K562 (cell line): Measurements from ENCODE around the gene PUDP. TPM values are rescaled to one million over a fixed set of nuclear protein-coding genes. Genes with fewer than 3 reads are reported as not detected.

Experiments used
- ATAC-seq: fragments of 200-7000 bp; cut with Tn5 transposase; 3 replicates; pipeline ENCODE4 v1.9.1; 2020; ENCODE audit warnings: moderate library complexity
- BruUV-seq: library from RNA; stranded (reverse); fragments of 400-500 nt; replicated peaks from 2 replicates; lab custom pipeline; 2021; lab: Mats Ljungman, UMichigan
- CTCF ChIA-PET: fragments of 300-600 bp; formaldehyde crosslinking; extraction: SDS; loops from one replicate; lab custom pipeline; 2021; ENCODE audit warnings: low intra/inter-chr PET ratio; lab: Yijun Ruan, JAX
- POLR2A ChIA-PET: fragments of 300-600, 350-650 bp; sonication (Branson Sonifier 250); formaldehyde crosslinking; extraction: SDS; loops from one replicate; lab custom pipeline; 2021; ENCODE audit warnings: antibody characterized with exemption, inconsistent platforms; lab: Yijun Ruan, JAX
- DNase-seq, 4 experiments: peaks; one replicate each; pipeline versions ENCODE4 v3.0.0 to v3.0.0-alpha.2; 2011 to 2018; ENCODE audit warnings: low spot score in 3 of 4, mixed read lengths in 3 of 4; ENCODE audit errors: extremely low read depth in 1 of 4
- FAIRE-seq: peaks from 2 replicates; lab custom pipeline; 2011; peaks lifted over from hg19 to GRCh38; lab: Jason Lieb, UNC
- H2AFZ ChIP-seq: 2 replicates; pipeline ENCODE4 v1.6.0; 2011; ENCODE audit warnings: low read depth, low read length, control low read depth, inconsistent platforms
- H3K27ac ChIP-seq: fragments of 200-600 bp; 3 replicates; pipeline ENCODE4 v1.8.0; 2011; ENCODE audit warnings: low read depth, mild to moderate bottlenecking, control low read depth, inconsistent platforms, low read length, moderate library complexity, mixed read lengths; ENCODE audit errors: extremely low read depth
- H3K27me3 ChIP-seq, 2 experiments: fragments of 300-600 bp in 1 of 2; 2 replicates in 1 of 2; 3 replicates in 1 of 2; pipeline versions ENCODE4 v1.6.0 to v1.8.0; 2011; ENCODE audit warnings: inconsistent platforms in 2 of 2, low read length in 2 of 2, mild to moderate bottlenecking in 1 of 2, mixed read lengths in 1 of 2, moderate library complexity in 1 of 2; ENCODE audit not compliant: control insufficient read depth in 2 of 2, insufficient read depth in 2 of 2
- H3K36me3 ChIP-seq: fragments of 300-600 bp; 3 replicates; pipeline ENCODE4 v1.8.0; 2011; ENCODE audit warnings: mild to moderate bottlenecking, low read length, inconsistent platforms; ENCODE audit not compliant: control insufficient read depth, insufficient read depth
- H3K4me1 ChIP-seq, 2 experiments: fragments of 200-600 bp in 1 of 2; replicated peaks in 1 of 2; 2 replicates in 1 of 2; 3 replicates in 1 of 2; pipeline versions ENCODE4 v1.5.1 to v1.8.0; 2011; ENCODE audit warnings: inconsistent platforms in 2 of 2, low read length in 2 of 2, mild to moderate bottlenecking in 1 of 2, mixed read lengths in 1 of 2, moderate library complexity in 1 of 2; ENCODE audit not compliant: control insufficient read depth in 2 of 2, insufficient read depth in 2 of 2
- H3K4me2 ChIP-seq: 2 replicates; pipeline ENCODE4 v1.6.1; 2011; ENCODE audit warnings: low read length, control low read depth, inconsistent platforms, mixed read lengths; ENCODE audit not compliant: insufficient read depth
- H3K4me3 ChIP-seq: fragments of 200-600 bp; sonication (generic), shearing (Covaris generic); 2 replicates; pipeline ENCODE4 v1.5.1; 2016; ENCODE audit warnings: control low read depth, inconsistent platforms
- H3K79me2 ChIP-seq: fragments of 200-600 bp; 3 replicates; pipeline ENCODE4 v1.8.0; 2011; ENCODE audit warnings: low read length, inconsistent platforms; ENCODE audit not compliant: control insufficient read depth, insufficient read depth
- H3K9ac ChIP-seq, 2 experiments: 2 replicates each; pipeline versions ENCODE4 v1.6.0 to v1.6.1; 2011; ENCODE audit warnings: low read depth in 2 of 2, low read length in 2 of 2, control low read depth in 1 of 2, inconsistent platforms in 1 of 2, mild to moderate bottlenecking in 1 of 2, mixed read lengths in 1 of 2; ENCODE audit not compliant: insufficient read depth in 1 of 2
- H3K9me1 ChIP-seq: one replicate; pipeline ENCODE4 v1.6.0; 2011; ENCODE audit warnings: inconsistent platforms, mild to moderate bottlenecking, low read length, moderate library complexity; ENCODE audit not compliant: control insufficient read depth, insufficient read depth
- H3K9me3 ChIP-seq: replicated peaks from 2 replicates; pipeline ENCODE4 v1.5.1; 2011; ENCODE audit warnings: low read depth, low read length, inconsistent platforms; ENCODE audit not compliant: control insufficient read depth, insufficient read depth
- H4K20me1 ChIP-seq: replicated peaks from 2 replicates; pipeline ENCODE4 v1.6.1; 2011; ENCODE audit warnings: low read length, inconsistent platforms, mixed read lengths; ENCODE audit not compliant: control insufficient read depth, insufficient read depth
- DACH1 ChIP-seq: fragments of 450-650 bp; IDR thresholded peaks from 2 replicates; pipeline ENCODE4 v1.6.1; 2018; ENCODE audit not compliant: partially characterized antibody
- E2F4 ChIP-seq: sonication (generic); formaldehyde crosslinking; IDR thresholded peaks from 2 replicates; pipeline ENCODE4 v1.8.0; 2022; ENCODE audit warnings: mild to moderate bottlenecking, low read depth, missing genetic modification reagents
- E2F6 ChIP-seq, 2 experiments: IDR thresholded peaks; 2 replicates each; pipeline ENCODE4 v1.6.1; 2011; ENCODE audit warnings: borderline replicate concordance in 1 of 2, control low read depth in 1 of 2, low read depth in 1 of 2, low read length in 1 of 2, mild to moderate bottlenecking in 1 of 2, mixed read lengths in 1 of 2, moderate library complexity in 1 of 2; ENCODE audit not compliant: insufficient read depth in 1 of 2, insufficient read length in 1 of 2, poor library complexity in 1 of 2, severe bottlenecking in 1 of 2; ENCODE audit errors: extremely low read depth in 1 of 2
- FOS ChIP-seq: IDR thresholded peaks from 3 replicates; pipeline ENCODE4 v1.6.1; 2011; ENCODE audit not compliant: insufficient read length; ENCODE audit errors: extremely low read depth
- MLLT1 ChIP-seq, 2 experiments: fragments of 450-650 bp; IDR thresholded peaks; 2 replicates each; pipeline ENCODE4 v1.6.1; 2016
- MTF1 ChIP-seq: fragments of 250-450 bp; sonication (Bioruptor Pico); IDR thresholded peaks from 2 replicates; pipeline ENCODE4 v1.9.0; 2021; ENCODE audit warnings: moderate library complexity, mild to moderate bottlenecking, inconsistent platforms, borderline replicate concordance
- NR3C1 ChIP-seq: sonication (generic); formaldehyde crosslinking; IDR thresholded peaks from 2 replicates; pipeline ENCODE4 v1.8.1; 2022; ENCODE audit warnings: missing genetic modification reagents
- SETDB1 ChIP-seq: IDR thresholded peaks from one replicate; pipeline ENCODE4 v1.6.1; 2012; ENCODE audit warnings: low read length, control low read depth, inconsistent platforms
- SMAD4 ChIP-seq: fragments of 250-450 bp; sonication (Bioruptor Pico); conservative IDR thresholded peaks from 2 replicates; pipeline ENCODE4 v1.8.0; 2021; ENCODE audit warnings: inconsistent platforms, mild to moderate bottlenecking, moderate library complexity
- STAT5A ChIP-seq: IDR thresholded peaks from 2 replicates; pipeline ENCODE4 v1.6.1; 2012; ENCODE audit warnings: low read length, inconsistent platforms, borderline replicate concordance
- USF2 ChIP-seq: sonication (generic); formaldehyde crosslinking; IDR thresholded peaks from 2 replicates; pipeline ENCODE4 v1.5.0; 2020; ENCODE audit warnings: missing genetic modification reagents
- YBX1 ChIP-seq: fragments of 450-650 bp; IDR thresholded peaks from 2 replicates; pipeline ENCODE4 v1.7.1; 2016; ENCODE audit warnings: mild to moderate bottlenecking
- ZBTB26 ChIP-seq: fragments of 450-650 bp; formaldehyde crosslinking; IDR thresholded peaks from 2 replicates; pipeline ENCODE4 v1.4.0; 2022; ENCODE audit warnings: missing genetic modification characterization
- ZEB2 ChIP-seq: fragments of 450-650 bp; IDR thresholded peaks from 2 replicates; pipeline ENCODE4 v1.6.1; 2016
- ZNF277 ChIP-seq: fragments of 250-450 bp; sonication (Bioruptor Pico); IDR thresholded peaks from 2 replicates; pipeline ENCODE4 v1.8.0; 2022; ENCODE audit warnings: inconsistent platforms, mild to moderate bottlenecking, moderate library complexity, borderline replicate concordance
- WGBS: fragments of 100-300 bp; shearing (Covaris generic); methylation state at CpG from one replicate; pipeline ENCODE4 v1.1.6; 2016; ENCODE audit warnings: low coverage, mixed read lengths; ENCODE audit not compliant: insufficient coverage; ENCODE audit errors: missing lambda C conversion rate; 5-methylcytosine and 5-hydroxymethylcytosine counted together
- in situ Hi-C: fragments of 300-500 bp; cut with MboI; formaldehyde crosslinking; loops from 4 replicates; pipeline ENCODE4 v1.15.0; 2018; ENCODE audit warnings: inconsistent platforms, mixed read lengths
- intact Hi-C: fragments of 100-400 bp; cut with micrococcal nuclease; formaldehyde crosslinking; loops from 2 replicates; pipeline ENCODE4 v1.14.2; 2022
- polyA plus RNA-seq, 8 experiments: library from polyadenylated mRNA; depleted of rRNA in 4 of 8; stranded (reverse) in 5 of 8; unstranded in 3 of 8; fragments of >200 nt; fragmentation: Nextera tagmentation in 2 of 8; fragmentation: Illumina TruSeq in 1 of 8; extraction: Ambion mirVana in 2 of 8; extraction: Trizol in 1 of 8; gene quantifications; 2 replicates each; pipeline versions ENCODE4 v1.2.1 to v1.2.3, GENCODE V29; 2011 to 2014; ENCODE audit warnings: inconsistent platforms in 1 of 8, missing spikeins in 1 of 8
- total RNA-seq, 7 experiments: library from RNA; depleted of rRNA in 6 of 7; stranded (reverse); fragments of >200 nt in 6 of 7; fragmentation: Illumina TruSeq in 2 of 7; extraction: Trizol in 2 of 7; gene quantifications; 2 replicates each; pipeline versions ENCODE4 v1.2.1 to v1.2.3, GENCODE V29; 2011 to 2021; ENCODE audit warnings: low replicate concordance in 1 of 7

PUDP gene
- total and polyA plus RNA-seq, 9 of the 15 experiments (the other 6 are each of a cell fraction or from before 2014, with no cell fraction given) = 13.6 to 63.0 (median 29.2) TPM

- no peak overlapping the region for H3K27ac ChIP-seq
- WGBS = 0% methylated on average over 5 of the region's 7 CpGs
- no peaks in the 10 kb centered on the region for H3K27me3 ChIP-seq
- BruUV-seq = no TSS peak
- no peak for DNase-seq
- intact Hi-C loops = no loop called here
- no peak overlapping the region for H3K4me3 ChIP-seq
- ChIA-PET CTCF (no interaction called here), POLR2A (no interaction called here)
- in situ Hi-C loops = no loop called here
- H3K4me1 ChIP-seq = no peaks in the 10 kb centered on the region
- H2AFZ ChIP-seq = no peak overlapping the region
- no peak for FAIRE-seq
- H3K9me3 ChIP-seq = no peaks in the 10 kb centered on the region
- ATAC-seq = no peak
- H3K9ac ChIP-seq = no peak overlapping the region
- no peaks in the 10 kb centered on the region for H3K9me1 ChIP-seq
- no peaks in the 10 kb centered on the region for H3K79me2 ChIP-seq
- H3K4me2 ChIP-seq = no peak overlapping the region
- no peaks in the 10 kb centered on the region for H3K36me3 ChIP-seq
- TF ChIP-seq SETDB1 = no peak
- no peak for TF ChIP-seq E2F4 (CRISPR knock-in tag)
- no peak for TF ChIP-seq NR3C1 (CRISPR knock-in tag)
- no peak for TF ChIP-seq YBX1
- TF ChIP-seq FOS = no peak
- no peak for TF ChIP-seq ZEB2
- no peak for TF ChIP-seq ZNF277
- no peak for TF ChIP-seq MTF1 (CRISPR knock-in tag)
- TF ChIP-seq MLLT1 (IDR thresholded peaks at IDR 0.05) = no peak
- TF ChIP-seq ZBTB26 (CRISPR knock-in tag) = no peak
- no peak for TF ChIP-seq SMAD4 (CRISPR knock-in tag)
- no peak for TF ChIP-seq USF2
- TF ChIP-seq DACH1 = no peak
- TF ChIP-seq STAT5A = no peak
- TF ChIP-seq E2F6 (IDR thresholded peaks at IDR 0.05; ENCODE audit: borderline replicate concordance in 1 of 2, extremely low read depth in 1 of 2, insufficient read depth in 1 of 2, insufficient read length in 1 of 2, low read depth in 1 of 2, low read length in 1 of 2, poor library complexity in 1 of 2, severe bottlenecking in 1 of 2) = no peak
- H4K20me1 ChIP-seq = no peaks in the 10 kb centered on the region
These were observed 123.1 kb downstream of the PUDP start for GRCh38 chrX:7024850-7025249.
